MG63 (cell line): ENCODE results near the gene HMX1. TPM values are rescaled to one million over a fixed set of nuclear protein-coding genes. Genes with fewer than 3 reads are reported as not detected.
A peak's percentile ranks its signal among the peaks of the same experiment; 100 is the strongest.

Experiments used
- DNase-seq: peaks from one replicate; pipeline ENCODE4 v3.0.0-alpha.2; 2020
- H3K27me3 ChIP-seq: fragments of 250-450 bp; sonication (Bioruptor Pico); 2 replicates; pipeline ENCODE4 v1.5.1; 2020; ENCODE audit warnings: mild to moderate bottlenecking, moderate library complexity
- H3K36me3 ChIP-seq: fragments of 250-450 bp; sonication (Bioruptor Pico); 2 replicates; pipeline ENCODE4 v1.5.1; 2020; ENCODE audit warnings: mild to moderate bottlenecking, moderate library complexity
- H3K4me3 ChIP-seq: fragments of 250-450 bp; sonication (Bioruptor Pico); 2 replicates; pipeline ENCODE4 v1.5.1; 2020; ENCODE audit warnings: mild to moderate bottlenecking, moderate library complexity
- H3K9me3 ChIP-seq: fragments of 250-450 bp; sonication (Bioruptor Pico); 2 replicates; pipeline ENCODE4 v1.5.1; 2020; ENCODE audit warnings: mild to moderate bottlenecking, moderate library complexity
- total RNA-seq: library from RNA; depleted of rRNA; stranded (reverse); fragments of >200 nt; shearing (Covaris generic); gene quantifications from 2 replicates; pipeline ENCODE4 v1.2.3, GENCODE V29; 2014; ENCODE audit warnings: low replicate concordance

HMX1 gene
- total RNA-seq, 1 experiment from 2014 or later, result 17.5 TPM

DNA sequence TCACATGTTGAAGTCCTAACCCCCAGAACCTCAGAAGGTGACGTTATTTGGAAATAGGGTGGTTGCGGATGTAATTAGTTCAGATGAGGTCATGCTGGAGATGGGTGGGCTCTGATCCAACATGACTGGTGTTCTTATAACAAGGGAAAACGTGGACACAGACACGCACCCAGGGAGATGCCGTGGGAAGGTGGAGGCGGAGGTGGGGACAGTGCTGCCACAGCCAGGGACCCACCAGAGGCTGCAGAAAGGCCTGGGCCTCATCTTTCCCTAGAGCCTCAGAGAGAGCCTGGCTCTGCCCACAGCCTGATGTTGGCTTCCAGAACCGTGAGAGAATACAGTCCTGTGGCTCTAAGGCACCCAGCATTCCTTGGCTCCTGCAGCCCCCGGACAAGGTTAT, 7.9 kb upstream of the HMX1 start:
- no peak for DNase-seq
- Histone ChIP-seq H3K36me3 (no peaks in the 10 kb centered on the region), H3K27me3 (no peaks in the 10 kb centered on the region), H3K9me3 (no peaks in the 10 kb centered on the region), H3K4me3 (no peak overlapping the region)

DNA sequence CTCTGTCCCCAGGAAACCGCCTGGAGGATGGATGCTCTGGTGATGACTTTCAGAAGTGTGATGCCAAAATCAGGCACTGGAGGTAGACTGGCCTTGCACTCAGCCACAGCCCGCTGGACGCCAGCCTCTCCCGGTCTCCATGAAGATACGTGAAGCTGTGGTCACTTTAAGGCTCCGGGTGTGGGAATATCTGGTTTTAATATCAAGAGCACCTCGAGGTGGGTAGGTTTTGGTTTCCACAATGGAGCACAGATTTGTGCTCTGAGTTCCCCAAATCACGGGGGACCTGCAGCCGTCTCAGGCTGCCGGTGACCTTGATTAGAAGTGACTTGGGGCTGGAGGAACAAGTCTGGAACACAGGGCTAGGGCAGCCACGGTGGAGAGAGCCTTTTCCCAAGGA, 6.8 kb upstream of the HMX1 start:
- H3K27me3 ChIP-seq, result no peaks in the 10 kb centered on the region
- no peak overlapping the region for H3K4me3 ChIP-seq
- H3K36me3 ChIP-seq, result no peaks in the 10 kb centered on the region
- no peaks in the 10 kb centered on the region for H3K9me3 ChIP-seq
- no peak for DNase-seq

DNA sequence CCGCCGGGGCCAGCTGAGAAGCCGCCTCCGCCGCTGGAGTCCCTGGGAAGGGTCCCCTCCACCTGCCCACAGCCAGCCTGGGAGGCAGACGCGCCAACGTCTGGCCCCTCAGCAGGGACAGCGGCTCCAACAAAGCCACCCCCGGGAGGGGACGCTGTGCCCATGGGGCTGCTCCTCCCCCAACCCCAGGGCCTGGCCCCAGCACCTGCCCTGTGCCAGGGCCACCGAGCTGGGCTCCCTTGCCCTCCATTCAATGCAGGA, 6.1 kb upstream of the HMX1 start:
- no peak overlapping the region for H3K4me3 ChIP-seq
- no peaks in the 10 kb centered on the region for H3K36me3 ChIP-seq
- no peaks in the 10 kb centered on the region for H3K9me3 ChIP-seq
- H3K27me3 ChIP-seq, result no peaks in the 10 kb centered on the region
- no peak for DNase-seq

DNA sequence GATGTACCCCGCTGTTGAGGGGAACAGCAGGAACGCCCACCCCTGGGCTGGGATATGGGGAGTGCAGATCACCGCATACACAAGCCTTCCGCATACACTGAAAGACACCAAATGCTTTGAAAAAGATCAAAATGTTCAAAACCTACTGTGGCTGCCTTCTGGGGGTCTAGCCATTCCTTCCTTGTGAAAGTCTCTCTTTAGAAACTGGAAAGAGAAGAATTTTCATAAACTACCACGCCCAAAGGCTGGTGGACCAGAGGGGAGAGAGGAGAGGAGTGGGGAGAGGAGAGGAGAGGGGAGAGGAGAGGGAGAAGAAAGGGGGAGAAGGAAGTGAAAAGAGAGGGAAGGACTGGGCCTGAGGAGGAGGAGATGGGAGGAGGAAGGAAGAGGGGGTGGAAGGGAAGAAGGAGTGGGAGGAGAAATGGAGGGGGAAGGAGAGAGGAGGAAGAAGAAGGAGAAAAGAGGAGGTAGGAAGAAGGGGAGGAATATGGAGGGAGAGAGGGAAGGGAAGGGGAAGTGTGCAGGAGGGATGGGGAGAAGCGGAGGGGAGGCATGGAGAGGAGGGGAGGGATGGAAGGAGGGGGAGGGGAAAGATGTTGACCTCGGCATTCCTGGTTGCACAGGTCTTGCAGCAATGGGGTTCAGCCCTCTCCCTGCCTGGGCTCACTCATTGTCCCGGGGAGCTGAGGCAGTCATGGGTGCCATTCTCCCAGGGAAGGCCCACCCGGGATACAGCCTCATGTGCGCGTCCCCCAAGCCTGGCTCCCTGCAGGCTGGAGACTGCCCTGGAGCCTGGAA, 5.5 kb upstream of the HMX1 start:
- H3K9me3 ChIP-seq, result no peaks in the 10 kb centered on the region
- no peaks in the 10 kb centered on the region for H3K27me3 ChIP-seq

DNA sequence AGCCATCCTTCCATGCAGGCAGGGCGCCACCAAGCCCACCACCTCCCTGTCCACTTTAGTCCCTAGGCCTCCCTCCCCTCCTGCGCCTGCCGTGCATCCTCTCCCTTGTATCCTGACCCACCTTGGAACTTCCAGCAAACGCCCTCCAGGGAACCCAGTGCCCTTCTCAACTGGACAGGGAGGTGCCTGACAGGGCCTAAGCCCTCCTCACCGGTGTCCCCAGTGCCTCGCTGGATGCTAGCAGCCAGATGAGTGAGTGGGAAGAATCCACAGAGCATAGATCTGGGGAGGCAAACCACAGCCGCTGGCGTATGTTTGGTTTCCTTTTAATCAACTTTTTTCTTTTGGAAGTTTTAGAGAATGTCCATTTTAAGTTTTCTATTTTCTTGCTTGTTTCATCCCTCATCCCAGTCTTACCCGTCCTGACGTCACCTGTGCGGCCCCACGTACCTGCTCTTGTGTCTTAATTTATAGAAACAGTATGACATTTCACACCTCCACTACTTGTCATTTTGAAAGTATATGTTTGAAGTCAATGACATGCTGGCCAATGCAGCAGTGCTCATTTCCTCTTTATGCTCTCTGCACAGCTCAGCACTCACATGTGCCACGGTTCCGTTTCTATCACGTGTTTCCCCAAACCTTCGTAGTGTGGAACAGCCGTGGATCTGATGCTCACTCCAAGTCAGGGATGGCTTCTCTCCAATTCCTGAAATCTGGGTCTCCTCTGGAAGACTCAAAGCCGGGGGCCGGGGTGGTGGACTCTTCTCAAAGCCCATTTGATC, 3.4 kb upstream of the HMX1 start:
- no peak for DNase-seq
- no peaks in the 10 kb centered on the region for H3K36me3 ChIP-seq
- H3K27me3 ChIP-seq, result no peaks in the 10 kb centered on the region
- no peak overlapping the region for H3K4me3 ChIP-seq
- no peaks in the 10 kb centered on the region for H3K9me3 ChIP-seq

More for the DNA sequence above, 5.5 kb upstream of the HMX1 start:
- no peaks in the 10 kb centered on the region for H3K36me3 ChIP-seq
- no peak for DNase-seq
- H3K4me3 ChIP-seq, result no peak overlapping the region

DNA sequence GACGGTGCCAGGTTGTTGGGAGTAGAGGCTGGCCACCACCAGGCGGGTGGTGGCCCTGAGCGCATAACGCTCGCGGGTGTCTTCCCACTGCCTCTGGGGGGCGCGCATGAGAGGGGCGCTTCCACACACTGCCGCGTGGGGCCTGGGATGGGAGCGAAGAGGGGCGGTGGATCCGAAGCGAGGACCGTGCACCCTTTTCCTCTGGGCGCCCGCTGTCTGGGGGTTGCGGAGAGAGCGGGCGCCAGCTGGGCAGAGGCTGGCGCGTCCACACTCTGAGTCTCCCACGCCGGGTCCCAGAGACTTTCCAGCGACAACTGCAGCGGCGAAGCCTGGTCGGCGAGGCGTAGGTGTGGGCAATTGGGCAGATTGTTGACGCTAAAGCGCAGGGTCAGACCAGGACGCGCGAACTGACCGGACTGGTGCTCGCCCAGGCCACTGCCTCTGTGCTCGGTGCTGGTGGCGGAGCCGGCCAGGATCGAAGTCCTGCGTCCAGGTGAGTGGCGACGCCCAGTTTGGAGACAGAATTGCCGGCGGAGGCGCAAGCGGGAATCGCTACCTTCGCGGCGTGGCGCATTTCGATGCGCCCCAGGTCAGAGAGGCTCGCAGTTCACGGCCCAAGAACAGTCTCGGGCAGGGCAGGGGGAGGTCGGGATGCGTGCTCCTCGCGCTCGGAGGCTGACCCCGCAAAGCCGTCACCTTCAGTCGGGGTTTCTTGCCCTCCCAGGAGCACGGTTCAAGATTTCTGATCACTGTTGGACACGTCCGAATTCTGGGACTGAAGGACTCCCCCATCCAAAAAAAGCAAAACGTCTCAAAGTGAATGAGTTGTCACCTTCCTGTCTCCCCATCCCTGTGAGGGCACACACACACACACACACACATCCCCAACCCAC, 2.6 kb upstream of the HMX1 start:
- Histone ChIP-seq H3K27me3 (no peaks in the 10 kb centered on the region), H3K9me3 (no peaks in the 10 kb centered on the region), H3K36me3 (no peaks in the 10 kb centered on the region), H3K4me3 (no peak overlapping the region)
- DNase-seq, result no peak

DNA sequence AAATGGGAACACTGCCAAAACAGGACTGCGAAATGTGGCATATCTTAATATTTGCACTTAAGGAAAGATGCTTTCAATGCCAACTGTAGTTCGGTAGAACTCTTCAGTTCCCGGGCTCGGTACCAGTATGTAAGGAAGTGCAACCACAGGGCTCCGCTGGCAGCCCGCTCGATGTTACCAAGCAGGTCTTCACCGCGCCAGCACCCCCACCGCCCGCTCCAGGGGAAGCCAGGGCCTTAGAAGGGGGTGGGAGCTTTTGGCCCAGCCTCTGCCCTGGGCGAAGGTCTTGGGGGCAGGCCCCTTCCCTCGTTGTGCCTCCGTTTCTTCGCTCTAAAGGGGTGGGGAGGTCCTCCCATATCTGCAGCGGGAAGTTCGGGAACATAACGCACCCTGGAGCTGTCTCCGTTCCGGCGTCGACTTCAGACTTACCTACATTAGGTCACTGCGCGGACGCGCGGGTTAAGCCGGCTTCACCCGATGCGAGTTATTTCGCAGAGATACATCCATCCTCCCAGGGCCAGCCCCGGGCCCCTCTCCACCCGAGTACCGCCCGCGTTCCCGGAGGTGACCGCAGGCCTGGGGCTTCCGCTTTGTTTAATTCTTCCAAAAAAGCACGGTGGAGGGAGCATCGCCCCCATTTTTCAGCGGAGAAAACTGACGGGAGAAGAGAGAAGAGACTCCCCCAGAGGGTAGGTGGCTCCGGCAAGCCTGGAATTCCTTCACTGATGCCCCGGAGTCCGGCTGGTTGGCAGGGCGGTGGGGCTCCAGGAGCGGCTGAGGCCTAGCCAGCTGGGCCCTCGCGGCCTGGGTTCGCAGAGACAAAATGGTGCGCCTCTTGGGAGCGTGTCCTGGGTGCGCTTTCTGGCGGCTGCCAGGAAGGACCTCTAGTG, 1.0 kb upstream of the HMX1 start:
- Histone ChIP-seq H3K27me3 (no peaks in the 10 kb centered on the region), H3K9me3 (no peaks in the 10 kb centered on the region), H3K4me3 (peak overlapping the region; percentile 50), H3K36me3 (no peaks in the 10 kb centered on the region)
- DNase-seq, result no peak

DNA sequence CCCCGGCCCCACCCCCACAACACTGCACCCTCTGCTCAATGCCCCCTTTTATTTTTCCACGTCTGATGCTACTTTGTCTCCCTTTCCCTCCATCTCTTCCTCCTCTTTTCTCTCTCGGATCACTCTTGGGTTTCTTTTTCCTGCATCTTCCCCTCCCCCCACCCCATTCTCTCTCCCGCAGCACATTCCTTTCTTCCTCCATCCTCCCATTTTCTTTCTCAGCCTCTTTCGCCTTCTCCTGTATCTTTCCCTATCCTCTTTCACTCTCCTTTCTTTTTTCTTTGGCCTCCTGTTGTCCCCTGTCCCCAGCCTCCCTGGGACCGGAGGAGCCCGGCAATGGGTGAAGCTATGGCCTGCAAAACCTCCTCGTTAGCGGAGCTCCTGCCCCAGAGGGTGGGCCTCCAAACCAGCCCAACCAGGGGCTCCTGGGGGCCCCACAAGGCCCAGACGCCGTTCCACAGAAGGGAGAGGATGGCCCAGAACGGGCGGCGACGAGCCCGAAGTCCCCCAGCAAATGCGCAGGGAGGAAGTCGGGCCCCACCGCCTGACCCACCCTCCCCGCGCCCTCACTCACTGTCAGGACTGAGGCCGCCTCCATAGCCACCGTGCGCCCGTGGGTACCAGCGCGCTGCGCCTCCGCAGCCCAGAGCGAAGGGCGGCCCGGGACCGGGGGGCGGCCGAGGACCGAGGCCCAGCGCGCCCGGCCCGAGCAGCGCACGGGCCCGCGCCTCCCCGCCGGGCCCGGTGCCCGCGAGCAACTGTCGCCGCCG, 807 bp downstream of the HMX1 start:
- Histone ChIP-seq H3K27me3 (no peaks in the 10 kb centered on the region), H3K9me3 (no peaks in the 10 kb centered on the region), H3K36me3 (no peaks in the 10 kb centered on the region), H3K4me3 (peak overlapping the region; percentile 64)
- DNase-seq, result peak; percentile 17

DNA sequence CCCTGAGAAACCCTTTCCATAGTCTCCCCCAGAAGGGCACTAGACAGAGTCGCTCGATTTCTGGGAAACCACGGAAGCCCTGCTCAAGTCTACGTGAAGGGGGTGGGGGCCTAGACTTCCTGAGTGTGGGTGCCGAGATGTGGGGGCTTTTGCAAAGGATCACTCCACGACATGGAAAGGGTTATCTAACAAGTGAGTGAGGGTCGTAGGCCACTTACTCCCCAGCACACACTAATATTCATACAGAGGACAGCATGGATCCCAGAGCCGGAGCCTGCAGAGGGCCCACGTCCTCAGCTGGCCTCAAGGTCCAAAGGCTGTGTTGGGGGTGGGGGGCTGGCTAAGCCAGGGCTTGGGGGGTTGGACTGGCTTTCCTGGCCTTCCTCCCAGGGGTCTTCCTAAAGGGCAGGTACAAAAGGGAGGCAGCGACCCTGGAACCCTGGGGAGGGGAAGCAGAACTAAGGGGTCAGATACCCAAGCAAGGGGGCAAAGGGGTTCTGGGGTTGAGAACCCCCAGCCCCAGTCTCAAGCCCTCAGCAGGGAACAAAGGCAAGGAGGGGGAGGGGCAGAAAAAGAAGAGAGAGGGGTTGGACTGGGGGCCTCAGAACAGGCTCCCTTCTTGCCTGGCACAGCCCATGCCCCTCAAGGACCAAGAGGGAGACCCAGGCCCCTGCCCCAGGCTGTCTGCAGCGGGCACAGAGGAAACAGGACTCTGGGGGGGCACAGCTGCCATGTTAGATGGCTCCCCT, 1.6 kb downstream of the HMX1 start:
- Histone ChIP-seq H3K27me3 (no peaks in the 10 kb centered on the region), H3K9me3 (no peaks in the 10 kb centered on the region), H3K36me3 (no peaks in the 10 kb centered on the region), H3K4me3 (peak overlapping the region; percentile 64)
- no peak for DNase-seq

DNA sequence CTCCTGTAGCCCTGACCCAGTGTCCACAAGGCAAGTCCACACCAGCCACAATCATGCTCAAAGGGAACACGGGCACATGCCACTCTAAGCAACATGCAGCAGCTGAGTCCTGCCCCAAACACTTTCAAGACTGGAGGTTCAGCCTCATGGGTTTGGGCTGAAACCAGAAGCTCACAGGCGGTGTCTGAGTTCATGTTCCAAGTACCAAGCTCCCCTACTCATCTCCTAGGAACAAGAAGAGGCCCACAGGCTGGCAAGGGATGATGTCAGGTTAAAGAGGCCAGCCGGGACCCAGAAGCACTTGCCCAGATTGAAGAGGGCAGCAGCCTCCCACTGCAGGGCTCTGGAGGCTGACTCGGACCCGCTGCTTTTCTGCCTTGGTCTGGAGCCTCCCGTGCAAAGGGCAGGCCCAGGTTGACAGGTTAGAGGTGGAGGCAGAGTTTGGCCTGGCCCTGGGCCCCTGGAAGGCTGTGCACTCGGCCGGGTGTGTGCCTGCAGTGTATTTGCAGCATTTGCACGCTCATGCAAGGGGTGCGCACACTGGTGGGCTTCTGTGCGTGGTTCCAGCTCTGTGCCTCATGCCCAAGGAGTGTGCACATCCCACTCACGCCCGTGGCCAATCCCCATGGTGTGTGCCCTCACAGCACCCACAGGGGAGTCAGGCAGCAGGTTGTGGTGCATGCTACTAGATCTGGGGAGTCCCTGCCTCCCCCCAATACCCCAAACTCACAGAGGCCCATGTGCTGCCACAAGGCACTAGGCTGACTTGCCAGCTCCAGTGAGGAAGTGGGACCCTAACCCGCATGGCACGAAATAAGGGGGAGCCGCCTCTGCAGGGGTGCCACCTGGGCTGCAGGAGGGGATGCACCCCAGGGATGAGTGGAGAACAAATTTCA, 2.4 kb downstream of the HMX1 start:
- Histone ChIP-seq H3K9me3 (no peaks in the 10 kb centered on the region), H3K36me3 (no peaks in the 10 kb centered on the region), H3K4me3 (no peak overlapping the region; the same call in 1 of the 2 replicates), H3K27me3 (no peaks in the 10 kb centered on the region)
- no peak for DNase-seq

DNA sequence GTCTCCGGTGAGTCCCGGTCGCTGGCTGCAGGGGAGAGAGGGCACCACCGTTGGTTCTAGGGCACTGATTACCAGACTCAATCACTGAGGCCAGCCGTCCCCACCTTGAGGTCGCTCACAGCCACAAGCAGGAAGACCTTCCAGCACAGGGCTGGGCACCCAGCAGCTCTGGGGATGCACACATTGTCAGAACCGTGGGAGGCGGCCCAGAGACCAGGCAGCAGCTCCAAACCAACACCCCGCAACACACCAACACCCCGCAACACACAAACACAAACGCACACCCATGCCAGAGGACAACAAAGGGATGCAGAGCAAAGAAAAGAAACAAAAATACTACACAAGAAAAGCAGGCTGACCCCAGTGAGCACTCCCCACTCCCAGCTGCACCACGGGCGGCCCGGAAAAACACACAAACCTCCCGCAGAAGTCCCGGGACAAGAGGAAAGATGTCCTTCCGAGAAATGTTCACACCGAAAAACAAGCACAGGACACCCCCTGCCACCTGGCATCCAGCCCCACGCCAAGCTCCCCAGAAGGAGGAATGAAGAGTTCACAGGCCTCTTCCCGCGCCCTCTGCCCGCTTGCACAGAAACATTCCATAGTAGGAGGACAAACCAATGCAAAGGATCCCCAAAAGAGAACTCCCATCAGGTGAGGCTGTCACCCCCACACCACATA, 3.2 kb downstream of the HMX1 start:
- no peak for DNase-seq
- Histone ChIP-seq H3K4me3 (no peak overlapping the region), H3K27me3 (no peaks in the 10 kb centered on the region), H3K36me3 (no peaks in the 10 kb centered on the region), H3K9me3 (no peaks in the 10 kb centered on the region)

DNA sequence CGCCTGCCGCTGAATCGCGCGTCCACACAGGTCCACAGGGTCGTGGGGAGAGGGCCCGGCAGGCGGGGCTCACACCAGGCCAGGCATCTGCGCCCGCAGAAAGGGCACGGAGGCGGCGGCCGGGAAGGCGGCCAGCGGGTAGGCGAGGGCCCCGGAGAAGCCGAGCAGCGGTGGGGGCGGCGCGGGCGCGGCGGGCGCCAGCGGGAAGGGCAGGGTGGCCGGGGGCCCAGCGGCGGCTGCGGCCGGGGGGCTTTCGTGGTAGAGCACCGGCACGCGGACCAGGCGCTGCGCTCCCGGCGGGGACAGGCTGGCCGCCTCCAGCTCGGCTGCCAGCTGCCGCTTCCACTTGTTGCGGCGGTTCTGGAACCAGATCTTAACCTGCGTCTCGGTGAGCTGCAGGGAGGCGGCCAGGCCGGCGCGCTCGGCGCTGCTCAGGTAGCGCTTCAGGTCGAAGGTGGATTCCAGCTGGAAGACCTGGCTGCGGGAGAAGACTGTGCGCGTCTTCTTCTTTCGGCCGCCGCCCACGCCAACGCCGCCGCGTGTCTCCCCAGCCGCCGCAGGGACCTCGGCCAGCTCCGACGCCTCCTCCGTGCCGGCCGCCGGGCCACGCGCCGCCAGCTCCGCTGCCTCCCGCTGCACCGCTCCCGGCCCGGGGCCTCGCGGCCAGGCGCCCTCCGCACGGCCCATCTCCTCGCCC, 3.9 kb downstream of the HMX1 start:
- Histone ChIP-seq H3K36me3 (no peaks in the 10 kb centered on the region), H3K9me3 (no peaks in the 10 kb centered on the region), H3K27me3 (no peaks in the 10 kb centered on the region), H3K4me3 (no peak overlapping the region)
- no peak for DNase-seq

DNA sequence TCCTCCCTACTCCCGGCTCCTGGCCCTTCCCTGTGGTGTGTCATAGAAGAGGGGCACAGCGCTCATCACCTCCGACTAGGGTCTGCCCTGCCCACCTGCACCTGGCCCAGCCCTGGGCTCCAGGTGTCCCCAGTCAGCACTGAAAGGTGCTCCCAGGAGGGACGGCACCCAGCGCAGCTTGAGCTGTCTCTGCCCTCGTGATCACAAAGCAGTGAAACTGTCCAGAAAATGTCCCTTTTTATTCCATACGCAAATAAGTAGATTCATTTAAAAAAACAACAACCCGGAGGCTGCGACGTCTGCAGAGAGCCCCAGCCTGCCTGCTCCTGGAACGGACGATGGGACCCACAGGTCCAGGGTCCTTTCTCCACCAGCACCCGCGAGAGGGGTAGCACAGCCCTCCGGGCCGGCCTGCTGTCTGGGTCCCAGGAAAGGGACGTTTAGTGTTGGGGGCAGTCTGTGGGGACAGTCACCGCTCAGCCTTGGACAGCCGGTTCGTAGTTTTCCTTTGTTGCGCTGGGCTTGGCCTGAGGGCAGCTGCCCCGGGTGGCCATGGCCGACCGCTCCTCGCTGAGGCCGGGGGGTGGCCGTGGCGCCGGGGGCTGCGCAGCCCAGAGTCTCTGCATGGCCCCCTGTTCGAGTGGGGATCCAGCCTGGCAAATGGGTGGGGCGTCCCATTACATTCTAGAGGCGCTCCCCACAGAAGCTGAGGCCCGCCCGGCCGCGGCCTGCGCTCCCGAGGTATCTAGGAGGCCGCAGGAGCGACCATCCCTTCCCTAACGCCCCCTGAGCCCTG, 4.6 kb downstream of the HMX1 start:
- Histone ChIP-seq H3K36me3 (no peaks in the 10 kb centered on the region), H3K4me3 (no peak overlapping the region), H3K27me3 (no peaks in the 10 kb centered on the region), H3K9me3 (no peaks in the 10 kb centered on the region)
- no peak for DNase-seq
